GM12878 (cell line): Measurements from ENCODE around the gene TYW3. TPM values are rescaled to one million over a fixed set of nuclear protein-coding genes. Genes with fewer than 3 reads are reported as not detected.

Source experiments
- ATAC-seq: fragments of 200-7000 bp; cut with Tn5 transposase; 3 replicates; pipeline ENCODE4 v1.9.1; 2020; ENCODE audit warnings: mild to moderate bottlenecking, moderate library complexity
- BruUV-seq: library from RNA; stranded (reverse); fragments of 400-500 nt; replicated peaks from 2 replicates; lab custom pipeline; 2021; lab: Mats Ljungman, UMichigan
- CTCF ChIA-PET: fragments of 300-600 bp; sonication (Branson Sonifier 250); formaldehyde crosslinking; extraction: SDS; loops from one replicate; lab custom pipeline; 2021; ENCODE audit warnings: inconsistent platforms; lab: Yijun Ruan, JAX
- POLR2A ChIA-PET: fragments of 350-600 bp; formaldehyde crosslinking; extraction: SDS; loops from one replicate; lab custom pipeline; 2021; ENCODE audit warnings: inconsistent platforms; lab: Charles Lee
- RAD21 ChIA-PET: fragments of 300-600 bp; sonication (Branson Sonifier 250); formaldehyde crosslinking; loops from one replicate; lab custom pipeline; 2023; ENCODE audit warnings: antibody characterized with exemption; ENCODE audit not compliant: unreplicated experiment; lab: Charles Lee
- SMC1A ChIA-PET: fragments of 300-600 bp; sonication (Branson Sonifier 250); formaldehyde crosslinking; loops from one replicate; lab custom pipeline; 2023; ENCODE audit not compliant: unreplicated experiment, uncharacterized antibody; lab: Charles Lee
- DNase-seq: peaks from one replicate; pipeline ENCODE4 v3.0.0-alpha.2; 2011; ENCODE audit warnings: low read depth, low spot score
- FAIRE-seq: peaks from 3 replicates; lab custom pipeline; 2011; peaks lifted over from hg19 to GRCh38; lab: Jason Lieb, UNC
- H2AFZ ChIP-seq: 2 replicates; pipeline ENCODE4 v1.6.0; 2011; ENCODE audit warnings: low read depth, low read length, control low read depth; ENCODE audit not compliant: control insufficient read depth
- H3K27ac ChIP-seq: 2 replicates; pipeline ENCODE4 v1.5.1; 2011; ENCODE audit warnings: control low read depth; ENCODE audit not compliant: control insufficient read depth, insufficient read depth
- H3K27me3 ChIP-seq, 2 experiments: replicated peaks in 1 of 2; 2 replicates each; pipeline versions ENCODE4 v1.6.0 to v1.6.1; 2011; ENCODE audit warnings: low read length in 1 of 2; ENCODE audit not compliant: control insufficient read depth in 2 of 2, insufficient read depth in 2 of 2
- H3K36me3 ChIP-seq, 2 experiments: 2 replicates each; pipeline ENCODE4 v1.5.1; 2011; ENCODE audit warnings: low read length in 1 of 2; ENCODE audit not compliant: control insufficient read depth in 2 of 2, insufficient read depth in 2 of 2
- H3K4me1 ChIP-seq: 2 replicates; pipeline ENCODE4 v1.6.1; 2011; ENCODE audit warnings: mild to moderate bottlenecking, low read length, moderate library complexity, mixed read lengths; ENCODE audit not compliant: control insufficient read depth, insufficient read depth
- H3K4me2 ChIP-seq: 2 replicates; pipeline ENCODE4 v1.6.0; 2011; ENCODE audit warnings: control low read depth; ENCODE audit not compliant: control insufficient read depth, insufficient read depth
- H3K4me3 ChIP-seq: fragments of 200-600 bp; sonication (generic); 2 replicates; pipeline ENCODE4 v1.5.1; 2016
- H3K79me2 ChIP-seq: 2 replicates; pipeline ENCODE4 v1.6.0; 2011; ENCODE audit warnings: low read length; ENCODE audit not compliant: control insufficient read depth, insufficient read depth
- H3K9ac ChIP-seq: 2 replicates; pipeline ENCODE4 v1.8.0; 2011; ENCODE audit warnings: low read length, control low read depth, mixed read lengths; ENCODE audit not compliant: control insufficient read depth, insufficient read depth
- H3K9me3 ChIP-seq: replicated peaks from 3 replicates; pipeline ENCODE4 v1.5.1; 2011; ENCODE audit warnings: mild to moderate bottlenecking, low read length; ENCODE audit not compliant: control insufficient read depth, insufficient read depth
- H4K20me1 ChIP-seq: 2 replicates; pipeline ENCODE4 v1.6.0; 2011; ENCODE audit not compliant: control insufficient read depth, insufficient read depth
- IKZF1 ChIP-seq: fragments of 450-650 bp; conservative IDR thresholded peaks from 2 replicates; pipeline ENCODE4 v1.6.1; 2017; ENCODE audit warnings: antibody characterized with exemption, mild to moderate bottlenecking
- IKZF2 ChIP-seq, 2 experiments: fragments of 450-650 bp; IDR thresholded peaks; 2 replicates each; pipeline ENCODE4 v1.6.1; 2017; ENCODE audit warnings: mild to moderate bottlenecking in 2 of 2, moderate library complexity in 2 of 2
- KLF5 ChIP-seq: fragments of 450-650 bp; IDR thresholded peaks from 2 replicates; pipeline ENCODE4 v1.6.1; 2014; ENCODE audit warnings: mild to moderate bottlenecking; ENCODE audit not compliant: partially characterized antibody
- MYC ChIP-seq: IDR thresholded peaks from 2 replicates; pipeline ENCODE4 v1.6.1; 2011; ENCODE audit warnings: mild to moderate bottlenecking, low read length, moderate library complexity, inconsistent platforms; ENCODE audit not compliant: insufficient read depth, insufficient replicate concordance, insufficient read length, severe bottlenecking
- NFYB ChIP-seq: IDR thresholded peaks from 2 replicates; pipeline ENCODE4 v1.6.1; 2011; ENCODE audit warnings: low read depth, mild to moderate bottlenecking, low read length, improper control_type of control experiment, moderate library complexity; ENCODE audit not compliant: insufficient read depth
- WGBS: methylation state at CpG from one replicate; pipeline ENCODE4 v1.1.6; 2016; ENCODE audit warnings: low lambda C conversion rate; ENCODE audit not compliant: insufficient replicate concordance, insufficient coverage; ENCODE audit errors: missing lambda C conversion rate; 5-methylcytosine and 5-hydroxymethylcytosine counted together
- in situ Hi-C: fragments of 300-500 bp; cut with MboI; formaldehyde crosslinking; loops from 9 replicates; pipeline ENCODE4 v1.14.3; 2018; ENCODE audit warnings: mixed read lengths
- intact Hi-C: fragments of 100-400 bp; cut with micrococcal nuclease; formaldehyde crosslinking; loops from one replicate; pipeline ENCODE4 v1.14.2; 2022; ENCODE audit not compliant: unreplicated experiment
- polyA plus RNA-seq, 11 experiments: library from polyadenylated mRNA; depleted of rRNA in 4 of 11; unstranded in 6 of 11; stranded (reverse) in 5 of 11; fragments of >200 nt; fragmentation: Nextera tagmentation in 4 of 11; fragmentation: Illumina TruSeq in 1 of 11; extraction: Ambion mirVana in 4 of 11; extraction: Trizol in 1 of 11; gene quantifications; 1 replicate in 1 of 11; 2 replicates in 10 of 11; pipeline versions ENCODE4 v1.2.1 to v1.2.3, GENCODE V29; 2011 to 2016; ENCODE audit warnings: inconsistent platforms in 2 of 11, missing spikeins in 2 of 11, low read depth in 1 of 11
- total RNA-seq, 4 experiments: library from RNA; depleted of rRNA in 3 of 4; stranded (reverse); fragments of >200 nt in 3 of 4; fragmentation: Illumina TruSeq in 1 of 4; extraction: Trizol in 1 of 4; gene quantifications; 2 replicates each; pipeline versions ENCODE4 v1.2.1 to v1.2.3, GENCODE V29; 2013 to 2021
- TF ChIP-seq, protein P1 (sequence below): fragments of 450-650 bp; IDR thresholded peaks from 2 replicates; pipeline ENCODE4 v1.6.1; 2017; ENCODE audit warnings: mild to moderate bottlenecking, moderate library complexity

The TYW3 gene
- total and polyA plus RNA-seq, 10 of the 15 experiments (the other 5 are each of a cell fraction or from before 2014, with no cell fraction given): 18.6 to 54.4 (median 32.8) TPM

GRCh38 chr1:74729741-74730478 is 3.0 kb upstream of the TYW3 start:
- no peak for DNase-seq
- peak overlapping the region; percentile 81; the same call in 1 of the 2 replicates for H3K4me3 ChIP-seq
- ChIA-PET CTCF (interaction anchor here (1.5 to 7.4 kb wide), 2 partner anchors 15 to 31 kb away, joined by 4 to 56 read pairs; no protein-coding TSS in a partner anchor), POLR2A (interaction anchor here (0.7 to 4.9 kb wide), 3 partner anchors 10 to 26 kb away, joined by 3 to 35 read pairs (median 4); no protein-coding TSS in a partner anchor), SMC1A (interaction anchor here (1.0 to 13.7 kb wide), 8 partner anchors 9 to 261 kb away, joined by 3 to 142 read pairs (median 6); no protein-coding TSS in a partner anchor), RAD21 (interaction anchor here (1.7 to 8.9 kb wide), 3 partner anchors 15 to 27 kb away, joined by 6 to 91 read pairs (median 67); no protein-coding TSS in a partner anchor)
- no peak overlapping the region for H2AFZ ChIP-seq
- no peaks in the 10 kb centered on the region for H4K20me1 ChIP-seq
- H3K4me1 ChIP-seq: peaks cover 10% of the 10 kb centered on the region; the same call in 1 of the 2 replicates
- in situ Hi-C loops (loop anchor here (5.0 kb wide), 1 partner anchor 533 kb away; the partner anchor contains the start of genes FPGT and LRRIQ3), intact Hi-C loops (loop anchor here (5.0 to 10.0 kb wide), 4 partner anchors 148 to 535 kb away; partner anchors contain the start of genes FPGT and LRRIQ3)
- 80% methylated on average over 6 of the region's 6 CpGs for WGBS
- H3K36me3 ChIP-seq: peaks cover 2 to 4% of the 10 kb centered on the region in 2 experiments
- H3K9me3 ChIP-seq: peaks cover 23% of the 10 kb centered on the region
- no TSS peak for BruUV-seq
- no peaks in the 10 kb centered on the region for H3K27me3 ChIP-seq
- no peak for ATAC-seq
- FAIRE-seq: no peak
- TF ChIP-seq IKZF1 (0 out of 2 replicates have a peak, but pooled peaks have one; percentile 39), KLF5 (no peak), IKZF2 (IDR thresholded peaks at IDR 0.05) (peak in 1 of 2 experiments; percentile 16; a peak in 2 of 4 replicates), NFYB (0 out of 2 replicates have a peak, but pooled peaks have one; percentile 7), MYC (no peak)
- TF ChIP-seq, protein P1, sequence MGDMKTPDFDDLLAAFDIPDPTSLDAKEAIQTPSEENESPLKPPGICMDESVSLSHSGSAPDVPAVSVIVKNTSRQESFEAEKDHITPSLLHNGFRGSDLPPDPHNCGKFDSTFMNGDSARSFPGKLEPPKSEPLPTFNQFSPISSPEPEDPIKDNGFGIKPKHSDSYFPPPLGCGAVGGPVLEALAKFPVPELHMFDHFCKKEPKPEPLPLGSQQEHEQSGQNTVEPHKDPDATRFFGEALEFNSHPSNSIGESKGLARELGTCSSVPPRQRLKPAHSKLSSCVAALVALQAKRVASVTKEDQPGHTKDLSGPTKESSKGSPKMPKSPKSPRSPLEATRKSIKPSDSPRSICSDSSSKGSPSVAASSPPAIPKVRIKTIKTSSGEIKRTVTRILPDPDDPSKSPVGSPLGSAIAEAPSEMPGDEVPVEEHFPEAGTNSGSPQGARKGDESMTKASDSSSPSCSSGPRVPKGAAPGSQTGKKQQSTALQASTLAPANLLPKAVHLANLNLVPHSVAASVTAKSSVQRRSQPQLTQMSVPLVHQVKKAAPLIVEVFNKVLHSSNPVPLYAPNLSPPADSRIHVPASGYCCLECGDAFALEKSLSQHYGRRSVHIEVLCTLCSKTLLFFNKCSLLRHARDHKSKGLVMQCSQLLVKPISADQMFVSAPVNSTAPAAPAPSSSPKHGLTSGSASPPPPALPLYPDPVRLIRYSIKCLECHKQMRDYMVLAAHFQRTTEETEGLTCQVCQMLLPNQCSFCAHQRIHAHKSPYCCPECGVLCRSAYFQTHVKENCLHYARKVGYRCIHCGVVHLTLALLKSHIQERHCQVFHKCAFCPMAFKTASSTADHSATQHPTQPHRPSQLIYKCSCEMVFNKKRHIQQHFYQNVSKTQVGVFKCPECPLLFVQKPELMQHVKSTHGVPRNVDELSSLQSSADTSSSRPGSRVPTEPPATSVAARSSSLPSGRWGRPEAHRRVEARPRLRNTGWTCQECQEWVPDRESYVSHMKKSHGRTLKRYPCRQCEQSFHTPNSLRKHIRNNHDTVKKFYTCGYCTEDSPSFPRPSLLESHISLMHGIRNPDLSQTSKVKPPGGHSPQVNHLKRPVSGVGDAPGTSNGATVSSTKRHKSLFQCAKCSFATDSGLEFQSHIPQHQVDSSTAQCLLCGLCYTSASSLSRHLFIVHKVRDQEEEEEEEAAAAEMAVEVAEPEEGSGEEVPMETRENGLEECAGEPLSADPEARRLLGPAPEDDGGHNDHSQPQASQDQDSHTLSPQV: 0 out of 2 replicates have a peak, but pooled peaks have one; percentile 9
- H3K79me2 ChIP-seq: peaks cover 56% of the 10 kb centered on the region
- peak overlapping the region; percentile 75 for H3K4me2 ChIP-seq
- peak overlapping the region; percentile 76 for H3K27ac ChIP-seq
- no peak overlapping the region for H3K9ac ChIP-seq
